ENCODE data around the gene EFHC1. TPM values are rescaled to one million over a fixed set of nuclear protein-coding genes. Genes with fewer than 3 reads are reported as not detected.

EFHC1 gene
- total RNA-seq, 1 experiment from 2014 or later, result 12.4 TPM

DNA sequence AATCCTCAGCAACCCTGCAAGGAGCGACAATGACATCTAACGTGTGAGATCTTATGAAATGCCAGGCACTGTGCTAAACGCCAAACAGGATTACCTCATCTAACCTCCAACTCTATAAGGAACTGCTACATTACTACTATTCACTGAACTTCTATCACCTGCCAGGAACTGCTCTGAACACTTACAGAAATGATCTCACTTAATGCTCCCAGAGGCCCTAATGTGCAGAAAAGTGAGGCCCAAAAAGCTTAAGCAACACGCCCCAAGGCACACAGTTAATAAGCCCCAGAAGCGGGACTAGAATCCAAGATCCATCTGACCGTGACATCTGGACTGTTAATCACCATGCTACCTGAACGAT lies 128.2 kb downstream of the EFHC1 start:
- Histone ChIP-seq H3K9ac (ENCODE audit: low read length) (no peak overlapping the region), H2AFZ (ENCODE audit: low read depth, low read length, poor library complexity, severe bottlenecking) (no peak overlapping the region), H3K4me1 (ENCODE audit: control insufficient read depth in 1 of 2, insufficient read depth in 2 of 2, low read length in 2 of 2) (peaks cover 21 to 38% of the 10 kb centered on the region in 2 experiments), H4K20me1 (ENCODE audit: insufficient read depth) (no peaks in the 10 kb centered on the region), H3K27ac (ENCODE audit: low read depth, low read length) (no peak overlapping the region), H3K4me2 (ENCODE audit: low read length) (no peak overlapping the region), H3K27me3 (ENCODE audit: insufficient read depth, low read length) (no peaks in the 10 kb centered on the region), H3K9me3 (ENCODE audit: control insufficient read depth in 1 of 2, insufficient read depth in 1 of 2, low read depth in 1 of 2, low read length in 2 of 2) (no peaks in the 10 kb centered on the region), H3K36me3 (ENCODE audit: control insufficient read depth in 1 of 2, insufficient read depth in 2 of 2, low read length in 2 of 2) (no peaks in the 10 kb centered on the region), H3K4me3 (replicated peaks in 1 of 2; ENCODE audit: low read depth in 1 of 2, low read length in 2 of 2) (no peak overlapping the region), H3K79me2 (ENCODE audit: insufficient read depth, low read length) (peaks cover 44% of the 10 kb centered on the region), H3K9me2 (ENCODE audit: insufficient read depth) (no peaks in the 10 kb centered on the region)
- BruUV-seq (replicated peaks), result no TSS peak
- ChIA-PET RAD21 (ENCODE audit: low non-redundant PET in 1 of 2, low total read pairs in 2 of 2, uncharacterized antibody in 2 of 2, unreplicated experiment in 2 of 2) (no interaction called here), POLR2A (no interaction called here), CTCF (no interaction called here)
- intact Hi-C loops (cut with micrococcal nuclease), result no loop called here
- ATAC-seq (no peak), DNase-seq (ENCODE audit: low read depth, low spot score) (no peak)
- TF ChIP-seq FOSL1 (IDR thresholded peaks at IDR 0.05; ENCODE audit: low read depth) (no peak), SIN3A (IDR thresholded peaks at IDR 0.05; ENCODE audit: low read depth) (no peak), ZNF274 (IDR thresholded peaks at IDR 0.05; ENCODE audit: low read depth, low read length) (no peak), RAD21 (IDR thresholded peaks at IDR 0.05; ENCODE audit: low read depth) (no peak), CEBPB (IDR thresholded peaks at IDR 0.05; ENCODE audit: low read depth) (no peak), CBX3 (IDR thresholded peaks at IDR 0.05; ENCODE audit: low read depth) (no peak), SP1 (IDR thresholded peaks at IDR 0.05; ENCODE audit: low read depth) (no peak), POLR2AphosphoS5 (IDR thresholded peaks at IDR 0.05; ENCODE audit: low read depth, low read length) (no peak), POLR2A (IDR thresholded peaks at IDR 0.05; ENCODE audit: borderline replicate concordance, extremely low read depth, insufficient read depth, insufficient read length) (no peak), SRF (IDR thresholded peaks at IDR 0.05; ENCODE audit: low read depth) (no peak), JUND (IDR thresholded peaks at IDR 0.05) (no peak), EZH2phosphoT487 (IDR thresholded peaks at IDR 0.05; ENCODE audit: borderline replicate concordance) (no peak), TCF7L2 (IDR thresholded peaks at IDR 0.05; ENCODE audit: borderline replicate concordance, extremely low read depth, insufficient read depth, insufficient read length) (no peak), EGR1 (IDR thresholded peaks at IDR 0.05; ENCODE audit: low read depth) (no peak), ELF1 (IDR thresholded peaks at IDR 0.05; ENCODE audit: borderline replicate concordance, low read depth) (no peak)
- TF ChIP-seq, protein P1, sequence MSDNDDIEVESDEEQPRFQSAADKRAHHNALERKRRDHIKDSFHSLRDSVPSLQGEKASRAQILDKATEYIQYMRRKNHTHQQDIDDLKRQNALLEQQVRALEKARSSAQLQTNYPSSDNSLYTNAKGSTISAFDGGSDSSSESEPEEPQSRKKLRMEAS (IDR thresholded peaks at IDR 0.05), result no peak
- TF ChIP-seq, protein P2, sequence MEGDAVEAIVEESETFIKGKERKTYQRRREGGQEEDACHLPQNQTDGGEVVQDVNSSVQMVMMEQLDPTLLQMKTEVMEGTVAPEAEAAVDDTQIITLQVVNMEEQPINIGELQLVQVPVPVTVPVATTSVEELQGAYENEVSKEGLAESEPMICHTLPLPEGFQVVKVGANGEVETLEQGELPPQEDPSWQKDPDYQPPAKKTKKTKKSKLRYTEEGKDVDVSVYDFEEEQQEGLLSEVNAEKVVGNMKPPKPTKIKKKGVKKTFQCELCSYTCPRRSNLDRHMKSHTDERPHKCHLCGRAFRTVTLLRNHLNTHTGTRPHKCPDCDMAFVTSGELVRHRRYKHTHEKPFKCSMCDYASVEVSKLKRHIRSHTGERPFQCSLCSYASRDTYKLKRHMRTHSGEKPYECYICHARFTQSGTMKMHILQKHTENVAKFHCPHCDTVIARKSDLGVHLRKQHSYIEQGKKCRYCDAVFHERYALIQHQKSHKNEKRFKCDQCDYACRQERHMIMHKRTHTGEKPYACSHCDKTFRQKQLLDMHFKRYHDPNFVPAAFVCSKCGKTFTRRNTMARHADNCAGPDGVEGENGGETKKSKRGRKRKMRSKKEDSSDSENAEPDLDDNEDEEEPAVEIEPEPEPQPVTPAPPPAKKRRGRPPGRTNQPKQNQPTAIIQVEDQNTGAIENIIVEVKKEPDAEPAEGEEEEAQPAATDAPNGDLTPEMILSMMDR (IDR thresholded peaks at IDR 0.05 in 2 of 3, conservative IDR thresholded peaks at IDR 0.05 in 1 of 3; ENCODE audit: borderline replicate concordance in 1 of 3, insufficient read depth in 1 of 3, low read depth in 2 of 3, low read length in 2 of 3), result no peak
- TF ChIP-seq, protein P3, sequence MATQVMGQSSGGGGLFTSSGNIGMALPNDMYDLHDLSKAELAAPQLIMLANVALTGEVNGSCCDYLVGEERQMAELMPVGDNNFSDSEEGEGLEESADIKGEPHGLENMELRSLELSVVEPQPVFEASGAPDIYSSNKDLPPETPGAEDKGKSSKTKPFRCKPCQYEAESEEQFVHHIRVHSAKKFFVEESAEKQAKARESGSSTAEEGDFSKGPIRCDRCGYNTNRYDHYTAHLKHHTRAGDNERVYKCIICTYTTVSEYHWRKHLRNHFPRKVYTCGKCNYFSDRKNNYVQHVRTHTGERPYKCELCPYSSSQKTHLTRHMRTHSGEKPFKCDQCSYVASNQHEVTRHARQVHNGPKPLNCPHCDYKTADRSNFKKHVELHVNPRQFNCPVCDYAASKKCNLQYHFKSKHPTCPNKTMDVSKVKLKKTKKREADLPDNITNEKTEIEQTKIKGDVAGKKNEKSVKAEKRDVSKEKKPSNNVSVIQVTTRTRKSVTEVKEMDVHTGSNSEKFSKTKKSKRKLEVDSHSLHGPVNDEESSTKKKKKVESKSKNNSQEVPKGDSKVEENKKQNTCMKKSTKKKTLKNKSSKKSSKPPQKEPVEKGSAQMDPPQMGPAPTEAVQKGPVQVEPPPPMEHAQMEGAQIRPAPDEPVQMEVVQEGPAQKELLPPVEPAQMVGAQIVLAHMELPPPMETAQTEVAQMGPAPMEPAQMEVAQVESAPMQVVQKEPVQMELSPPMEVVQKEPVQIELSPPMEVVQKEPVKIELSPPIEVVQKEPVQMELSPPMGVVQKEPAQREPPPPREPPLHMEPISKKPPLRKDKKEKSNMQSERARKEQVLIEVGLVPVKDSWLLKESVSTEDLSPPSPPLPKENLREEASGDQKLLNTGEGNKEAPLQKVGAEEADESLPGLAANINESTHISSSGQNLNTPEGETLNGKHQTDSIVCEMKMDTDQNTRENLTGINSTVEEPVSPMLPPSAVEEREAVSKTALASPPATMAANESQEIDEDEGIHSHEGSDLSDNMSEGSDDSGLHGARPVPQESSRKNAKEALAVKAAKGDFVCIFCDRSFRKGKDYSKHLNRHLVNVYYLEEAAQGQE (IDR thresholded peaks at IDR 0.05; ENCODE audit: low read depth), result no peak

Measured in HCT116 (cell line).